Body of pancreas (tissue), 4 donors: ENCODE results near the gene ZNF507.

Source experiments
- POLR2A ChIP-seq, 3 donors: fragments of 450-650 bp; IDR thresholded peaks; one replicate each; pipeline ENCODE4 v1.6.1; 2016; ENCODE audit warnings: antibody characterized with exemption in 3 of 3, mild to moderate bottlenecking in 2 of 3
- TF ChIP-seq, protein P1 (sequence below), 7 experiments: fragments of 450-650 bp in 4 of 7; fragments of 200-600 bp in 3 of 7; sonication (generic) in 3 of 7; IDR thresholded peaks; one replicate each; pipeline ENCODE4 v1.5.1; 2016 to 2019; ENCODE audit warnings: antibody characterized with exemption in 7 of 7

GRCh38 chr19:32336259-32337083 is 8.9 kb upstream of the ZNF507 start:
- TF ChIP-seq, protein P1, sequence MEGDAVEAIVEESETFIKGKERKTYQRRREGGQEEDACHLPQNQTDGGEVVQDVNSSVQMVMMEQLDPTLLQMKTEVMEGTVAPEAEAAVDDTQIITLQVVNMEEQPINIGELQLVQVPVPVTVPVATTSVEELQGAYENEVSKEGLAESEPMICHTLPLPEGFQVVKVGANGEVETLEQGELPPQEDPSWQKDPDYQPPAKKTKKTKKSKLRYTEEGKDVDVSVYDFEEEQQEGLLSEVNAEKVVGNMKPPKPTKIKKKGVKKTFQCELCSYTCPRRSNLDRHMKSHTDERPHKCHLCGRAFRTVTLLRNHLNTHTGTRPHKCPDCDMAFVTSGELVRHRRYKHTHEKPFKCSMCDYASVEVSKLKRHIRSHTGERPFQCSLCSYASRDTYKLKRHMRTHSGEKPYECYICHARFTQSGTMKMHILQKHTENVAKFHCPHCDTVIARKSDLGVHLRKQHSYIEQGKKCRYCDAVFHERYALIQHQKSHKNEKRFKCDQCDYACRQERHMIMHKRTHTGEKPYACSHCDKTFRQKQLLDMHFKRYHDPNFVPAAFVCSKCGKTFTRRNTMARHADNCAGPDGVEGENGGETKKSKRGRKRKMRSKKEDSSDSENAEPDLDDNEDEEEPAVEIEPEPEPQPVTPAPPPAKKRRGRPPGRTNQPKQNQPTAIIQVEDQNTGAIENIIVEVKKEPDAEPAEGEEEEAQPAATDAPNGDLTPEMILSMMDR (IDR thresholded peaks at IDR 0.05), result no peak
- TF ChIP-seq POLR2A (IDR thresholded peaks at IDR 0.05), result no peak
